BE2C (cell line): ENCODE results near the gene CERK.

Source experiments
- DNase-seq: peaks from one replicate; pipeline ENCODE4 v3.0.0-alpha.2; 2020
- H3K27me3 ChIP-seq: fragments of 250-450 bp; sonication (Bioruptor Pico); 2 replicates; pipeline ENCODE4 v1.5.1; 2020; ENCODE audit warnings: mild to moderate bottlenecking
- H3K36me3 ChIP-seq: fragments of 250-450 bp; sonication (Bioruptor Pico); 2 replicates; pipeline ENCODE4 v1.5.1; 2020; ENCODE audit warnings: mild to moderate bottlenecking
- H3K4me1 ChIP-seq: fragments of 250-450 bp; sonication (Bioruptor Pico); 2 replicates; pipeline ENCODE4 v1.5.1; 2020
- H3K4me3 ChIP-seq: 2 replicates; pipeline ENCODE4 v1.5.1; 2011; ENCODE audit warnings: low read depth, low read length
- H3K9me3 ChIP-seq: fragments of 250-450 bp; sonication (Bioruptor Pico); 2 replicates; pipeline ENCODE4 v1.5.1; 2020
- TF ChIP-seq, protein P1 (sequence below): IDR thresholded peaks from 2 replicates; pipeline ENCODE4 v1.5.1; 2012; ENCODE audit warnings: mild to moderate bottlenecking, low read depth, low read length

Gene CERK

GRCh38 chr22:46696229-46696518 is 41.9 kb downstream of the CERK start:
- Histone ChIP-seq H3K27me3 (no peaks in the 10 kb centered on the region), H3K36me3 (peaks cover 92% of the 10 kb centered on the region), H3K9me3 (no peaks in the 10 kb centered on the region), H3K4me3 (no peak overlapping the region), H3K4me1 (no peaks in the 10 kb centered on the region)
- DNase-seq = no peak
- TF ChIP-seq, protein P1, sequence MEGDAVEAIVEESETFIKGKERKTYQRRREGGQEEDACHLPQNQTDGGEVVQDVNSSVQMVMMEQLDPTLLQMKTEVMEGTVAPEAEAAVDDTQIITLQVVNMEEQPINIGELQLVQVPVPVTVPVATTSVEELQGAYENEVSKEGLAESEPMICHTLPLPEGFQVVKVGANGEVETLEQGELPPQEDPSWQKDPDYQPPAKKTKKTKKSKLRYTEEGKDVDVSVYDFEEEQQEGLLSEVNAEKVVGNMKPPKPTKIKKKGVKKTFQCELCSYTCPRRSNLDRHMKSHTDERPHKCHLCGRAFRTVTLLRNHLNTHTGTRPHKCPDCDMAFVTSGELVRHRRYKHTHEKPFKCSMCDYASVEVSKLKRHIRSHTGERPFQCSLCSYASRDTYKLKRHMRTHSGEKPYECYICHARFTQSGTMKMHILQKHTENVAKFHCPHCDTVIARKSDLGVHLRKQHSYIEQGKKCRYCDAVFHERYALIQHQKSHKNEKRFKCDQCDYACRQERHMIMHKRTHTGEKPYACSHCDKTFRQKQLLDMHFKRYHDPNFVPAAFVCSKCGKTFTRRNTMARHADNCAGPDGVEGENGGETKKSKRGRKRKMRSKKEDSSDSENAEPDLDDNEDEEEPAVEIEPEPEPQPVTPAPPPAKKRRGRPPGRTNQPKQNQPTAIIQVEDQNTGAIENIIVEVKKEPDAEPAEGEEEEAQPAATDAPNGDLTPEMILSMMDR = no peak

DNA sequence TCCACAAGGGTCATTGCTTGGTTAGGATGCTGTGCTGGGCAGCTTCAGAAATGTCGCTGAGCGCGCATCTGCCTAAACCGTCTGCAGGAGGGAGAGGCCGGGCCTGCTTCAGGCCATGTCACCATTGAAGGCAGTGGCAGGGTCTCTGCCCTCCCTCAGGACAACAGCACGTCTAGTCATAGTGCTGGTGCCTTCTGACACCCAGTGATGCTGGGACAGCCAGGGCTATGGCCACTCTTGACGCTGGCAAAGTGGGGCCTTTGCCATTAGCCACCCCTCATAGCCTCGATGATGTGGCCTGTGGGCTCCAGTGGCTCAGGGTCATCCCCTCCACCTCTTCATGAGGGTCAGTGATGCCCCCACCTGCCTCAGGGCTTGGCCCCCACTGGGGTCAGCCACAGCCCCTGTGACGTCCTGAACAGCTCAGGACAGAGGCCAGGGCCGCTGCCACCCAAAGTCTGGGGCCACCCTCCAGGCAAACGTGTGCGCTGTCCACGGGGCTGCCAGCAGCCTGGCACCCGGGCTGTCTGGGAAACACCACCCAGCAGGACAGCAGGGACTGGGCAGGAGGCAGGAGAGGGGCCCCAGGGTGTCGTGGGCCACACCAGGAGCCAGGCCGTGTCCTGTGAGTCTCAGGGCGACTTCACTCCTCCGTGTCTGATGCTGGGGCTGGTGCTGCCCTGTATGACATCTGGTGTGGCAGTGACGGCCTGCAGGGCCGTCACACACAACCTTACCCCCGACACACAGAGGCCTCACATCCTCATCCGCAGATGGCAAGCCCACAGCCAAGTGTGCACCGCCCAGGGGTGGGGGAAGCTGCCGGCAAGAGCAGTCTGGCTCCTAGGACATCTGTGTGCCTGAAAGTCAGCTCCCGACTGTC is 42.5 kb downstream of the CERK start:
- peaks cover 92% of the 10 kb centered on the region for H3K36me3 ChIP-seq
- H3K4me1 ChIP-seq = no peaks in the 10 kb centered on the region
- H3K4me3 ChIP-seq = no peak overlapping the region
- no peak for DNase-seq
- H3K9me3 ChIP-seq = no peaks in the 10 kb centered on the region
- TF ChIP-seq, protein P1 = no peak
- H3K27me3 ChIP-seq = no peaks in the 10 kb centered on the region

GRCh38 chr22:46694416-46695170 is 43.5 kb downstream of the CERK start:
- Histone ChIP-seq H3K36me3 (peaks cover 87% of the 10 kb centered on the region), H3K4me1 (no peaks in the 10 kb centered on the region), H3K9me3 (no peaks in the 10 kb centered on the region), H3K27me3 (no peaks in the 10 kb centered on the region), H3K4me3 (no peak overlapping the region)
- no peak for DNase-seq
- TF ChIP-seq, protein P1 = no peak

- TF ChIP-seq, protein P1 = no peak
- no peak for DNase-seq
- no peaks in the 10 kb centered on the region for H3K27me3 ChIP-seq
- H3K9me3 ChIP-seq = no peaks in the 10 kb centered on the region
- peaks cover 87% of the 10 kb centered on the region for H3K36me3 ChIP-seq
- H3K4me3 ChIP-seq = no peak overlapping the region
- H3K4me1 ChIP-seq = no peaks in the 10 kb centered on the region
Measured at GRCh38 chr22:46693634-46694415, 44.2 kb downstream of the CERK start.

DNA sequence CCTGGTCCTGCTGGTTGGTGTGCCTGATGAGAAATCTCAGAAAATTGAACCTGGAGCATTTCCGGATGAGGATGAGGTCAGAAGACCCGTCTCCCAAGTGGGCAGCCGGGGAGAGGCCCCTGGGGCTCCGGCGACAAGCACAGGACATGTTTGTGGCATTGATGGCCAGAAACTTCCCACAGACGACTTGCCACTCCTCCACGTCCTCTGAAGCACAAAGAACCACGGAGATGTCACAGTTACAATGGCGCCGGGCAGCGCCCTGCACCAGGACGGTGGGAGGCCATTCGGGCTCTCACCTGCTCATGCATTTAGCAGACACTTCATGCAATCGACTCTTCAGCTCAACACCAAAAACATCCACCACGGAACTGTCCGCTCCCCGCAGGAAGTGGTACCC is 46.5 kb downstream of the CERK start:
- Histone ChIP-seq H3K9me3 (no peaks in the 10 kb centered on the region), H3K27me3 (no peaks in the 10 kb centered on the region), H3K4me1 (peaks cover 2% of the 10 kb centered on the region; the same call in 1 of the 2 replicates), H3K36me3 (peaks cover 84% of the 10 kb centered on the region), H3K4me3 (no peak overlapping the region)
- TF ChIP-seq, protein P1 = no peak
- no peak for DNase-seq
